ENCODE measurements around the gene HYAL3. TPM values are rescaled to one million over a fixed set of nuclear protein-coding genes. Genes with fewer than 3 reads are reported as not detected.
A peak's percentile ranks its signal among the peaks of the same experiment; 100 is the strongest.

HYAL3 gene
- total and polyA plus RNA-seq, 2 donors (not counting 1 experiment from before 2014, with no cell fraction given), result 3.7 to 4.2 TPM

- WGBS (ENCODE audit: insufficient coverage), result 65% methylated on average over 18 of the region's 18 CpGs
- no peak for ATAC-seq (ENCODE audit: low read depth)
- peaks cover 12 to 23% of the 10 kb centered on the region in 2 donors for H3K4me1 ChIP-seq (ENCODE audit: control insufficient read depth in 2 of 2, insufficient read depth in 2 of 2, low read length in 2 of 2)
Observed at GRCh38 chr3:50259432-50260026, 39.7 kb downstream of the HYAL3 start.

GRCh38 chr3:50258979-50259378 lies 40.2 kb downstream of the HYAL3 start:
- Histone ChIP-seq H3K9me3 (ENCODE audit: control extremely low read depth in 1 of 3, control insufficient read depth in 2 of 3, insufficient read depth in 1 of 3, low read length in 2 of 3) (no peaks in the 10 kb centered on the region), H3K4me1 (ENCODE audit: control insufficient read depth in 2 of 2, insufficient read depth in 2 of 2, low read length in 2 of 2) (peaks cover 12 to 23% of the 10 kb centered on the region in 2 donors), H3K9ac (ENCODE audit: low read length) (no peak overlapping the region), H3K27ac (ENCODE audit: low read length in 2 of 2) (no peak overlapping the region), H3K27me3 (replicated peaks in 1 of 4; ENCODE audit: control extremely low read depth in 1 of 4, control insufficient read depth in 3 of 4, insufficient read depth in 4 of 4, low read length in 3 of 4) (no peaks in the 10 kb centered on the region), H3K36me3 (replicated peaks in 1 of 2; ENCODE audit: control extremely low read depth in 1 of 2, control insufficient read depth in 1 of 2, extremely low read depth in 1 of 2, insufficient read depth in 2 of 2, low read length in 1 of 2) (peaks cover 0 to 41% of the 10 kb centered on the region in 2 experiments), H4K20me1 (ENCODE audit: control insufficient read depth, insufficient read depth, low read length, poor library complexity, severe bottlenecking) (peaks cover 58% of the 10 kb centered on the region), H2AFZ (ENCODE audit: insufficient read depth, low read depth, low read length, poor library complexity, severe bottlenecking) (no peak overlapping the region), H3K4me3 (ENCODE audit: control extremely low read depth in 1 of 5, extremely low read depth in 1 of 5, insufficient read depth in 1 of 5, low read depth in 2 of 5, low read length in 4 of 5) (no peak overlapping the region), H3K4me2 (replicated peaks; ENCODE audit: low read depth, low read length, poor library complexity, severe bottlenecking) (no peak overlapping the region), H3K79me2 (ENCODE audit: control insufficient read depth, insufficient read depth, low read length) (peaks cover 16% of the 10 kb centered on the region)
- Mint-ChIP-seq H3K4me3 (no peak overlapping the region), H3K27ac (no peak overlapping the region), H3K4me1 (peaks cover 17% of the 10 kb centered on the region), H3K9me3 (ENCODE audit: insufficient read depth) (no peaks in the 10 kb centered on the region), H3K27me3 (no peaks in the 10 kb centered on the region)
- TF ChIP-seq, protein P1, sequence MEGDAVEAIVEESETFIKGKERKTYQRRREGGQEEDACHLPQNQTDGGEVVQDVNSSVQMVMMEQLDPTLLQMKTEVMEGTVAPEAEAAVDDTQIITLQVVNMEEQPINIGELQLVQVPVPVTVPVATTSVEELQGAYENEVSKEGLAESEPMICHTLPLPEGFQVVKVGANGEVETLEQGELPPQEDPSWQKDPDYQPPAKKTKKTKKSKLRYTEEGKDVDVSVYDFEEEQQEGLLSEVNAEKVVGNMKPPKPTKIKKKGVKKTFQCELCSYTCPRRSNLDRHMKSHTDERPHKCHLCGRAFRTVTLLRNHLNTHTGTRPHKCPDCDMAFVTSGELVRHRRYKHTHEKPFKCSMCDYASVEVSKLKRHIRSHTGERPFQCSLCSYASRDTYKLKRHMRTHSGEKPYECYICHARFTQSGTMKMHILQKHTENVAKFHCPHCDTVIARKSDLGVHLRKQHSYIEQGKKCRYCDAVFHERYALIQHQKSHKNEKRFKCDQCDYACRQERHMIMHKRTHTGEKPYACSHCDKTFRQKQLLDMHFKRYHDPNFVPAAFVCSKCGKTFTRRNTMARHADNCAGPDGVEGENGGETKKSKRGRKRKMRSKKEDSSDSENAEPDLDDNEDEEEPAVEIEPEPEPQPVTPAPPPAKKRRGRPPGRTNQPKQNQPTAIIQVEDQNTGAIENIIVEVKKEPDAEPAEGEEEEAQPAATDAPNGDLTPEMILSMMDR (IDR thresholded peaks at IDR 0.05), result no peak
- TF ChIP-seq EZH2 (IDR thresholded peaks at IDR 0.05; ENCODE audit: borderline replicate concordance, insufficient read depth, low read depth, low read length, poor library complexity, severe bottlenecking), result no peak
- ChIA-PET POLR2A (interaction anchor here (1.1 to 2.0 kb wide), 2 partner anchors 12 to 31 kb away, joined by 4 to 21 read pairs; no protein-coding TSS in a partner anchor), CTCF (interaction anchor here (0.6 to 27.3 kb wide), 8 partner anchors 8 to 260 kb away, joined by 3 to 596 read pairs (median 4); partner anchors contain the start of genes GNAI2 and HYAL2)
- 96% methylated on average over 10 of the region's 16 CpGs for WGBS (ENCODE audit: insufficient coverage)
- ATAC-seq (ENCODE audit: low read depth) (no peak), DNase-seq (no peak)
- intact Hi-C loops (cut with micrococcal nuclease), result no loop called here

More at GRCh38 chr3:50259432-50260026, 39.7 kb downstream of the HYAL3 start:
- Histone ChIP-seq H3K4me3 (ENCODE audit: control extremely low read depth in 1 of 5, extremely low read depth in 1 of 5, insufficient read depth in 1 of 5, low read depth in 2 of 5, low read length in 4 of 5) (no peak overlapping the region), H3K36me3 (replicated peaks in 1 of 2; ENCODE audit: control extremely low read depth in 1 of 2, control insufficient read depth in 1 of 2, extremely low read depth in 1 of 2, insufficient read depth in 2 of 2, low read length in 1 of 2) (peaks cover 0 to 36% of the 10 kb centered on the region in 2 experiments), H3K9me3 (ENCODE audit: control extremely low read depth in 1 of 3, control insufficient read depth in 2 of 3, insufficient read depth in 1 of 3, low read length in 2 of 3) (no peaks in the 10 kb centered on the region), H3K27ac (ENCODE audit: low read length in 2 of 2) (peak overlapping the region; percentile 7 to 79), H2AFZ (ENCODE audit: insufficient read depth, low read depth, low read length, poor library complexity, severe bottlenecking) (peak overlapping the region; percentile 82), H3K27me3 (replicated peaks in 1 of 4; ENCODE audit: control extremely low read depth in 1 of 4, control insufficient read depth in 3 of 4, insufficient read depth in 4 of 4, low read length in 3 of 4) (no peaks in the 10 kb centered on the region), H3K79me2 (ENCODE audit: control insufficient read depth, insufficient read depth, low read length) (peaks cover 11% of the 10 kb centered on the region), H3K9ac (ENCODE audit: low read length) (peak overlapping the region; percentile 77), H4K20me1 (ENCODE audit: control insufficient read depth, insufficient read depth, low read length, poor library complexity, severe bottlenecking) (peaks cover 52% of the 10 kb centered on the region), H3K4me2 (replicated peaks; ENCODE audit: low read depth, low read length, poor library complexity, severe bottlenecking) (peak overlapping the region; percentile 98)
- Mint-ChIP-seq H3K9me3 (ENCODE audit: insufficient read depth) (no peaks in the 10 kb centered on the region), H3K4me1 (peaks cover 17% of the 10 kb centered on the region), H3K27ac (peak overlapping the region; percentile 80), H3K27me3 (no peaks in the 10 kb centered on the region), H3K4me3 (peak overlapping the region; percentile 77)
- POLR2A ChIA-PET, result interaction anchor here (0.6 to 2.0 kb wide), 4 partner anchors 31 to 244 kb away, joined by 3 to 21 read pairs (median 3); partner anchors contain the start of gene CACNA2D2
- peak; percentile 34 for DNase-seq
- intact Hi-C loops (cut with micrococcal nuclease), result loop anchor here (1.0 kb wide), 3 partner anchors 13 to 32 kb away; no protein-coding TSS in a partner anchor
- CTCF ChIA-PET, result interaction anchor here (0.8 to 27.3 kb wide), 11 partner anchors 8 to 77 kb away, joined by 3 to 596 read pairs (median 4); partner anchors contain the start of gene GNAI2
- no peak for TF ChIP-seq EZH2 (IDR thresholded peaks at IDR 0.05; ENCODE audit: borderline replicate concordance, insufficient read depth, low read depth, low read length, poor library complexity, severe bottlenecking)
- TF ChIP-seq, protein P1 (IDR thresholded peaks at IDR 0.05), result no peak

Data from B cell (primary cell).